Right atrium auricular region (tissue), 2 donors: Measurements from ENCODE around the gene BUD13. TPM values are rescaled to one million over a fixed set of nuclear protein-coding genes. Genes with fewer than 3 reads are reported as not detected.

Experiments
- DNase-seq: peaks from one replicate; pipeline ENCODE4 v3.0.0-alpha.2; 2019; ENCODE audit warnings: low spot score
- H3K27ac ChIP-seq, 2 donors: fragments of 200-600 bp; sonication (generic); 1 replicate in 1 of 2; 2 replicates in 1 of 2; pipeline ENCODE4 v1.5.1; 2016 to 2019
- H3K27me3 ChIP-seq, 2 donors: fragments of 200-600 bp; sonication (generic); one replicate each; pipeline versions ENCODE4 v1.5.1 to v1.6.0; 2017 to 2019
- H3K36me3 ChIP-seq: fragments of 200-600 bp; sonication (generic); one replicate; pipeline ENCODE4 v1.5.1; 2016
- H3K4me1 ChIP-seq, 2 donors: fragments of 200-600 bp; sonication (generic); one replicate each; pipeline versions ENCODE4 v1.5.1 to v1.6.0; 2017 to 2019
- H3K4me3 ChIP-seq, 2 donors: fragments of 200-600 bp; sonication (generic); 1 replicate in 1 of 2; 2 replicates in 1 of 2; pipeline ENCODE4 v1.5.1; 2017 to 2019; ENCODE audit warnings: mild to moderate bottlenecking in 1 of 2, moderate library complexity in 1 of 2
- H3K9me3 ChIP-seq, 2 donors: fragments of 200-600 bp; sonication (generic); one replicate each; pipeline ENCODE4 v1.5.1; 2019
- CTCF ChIP-seq, 2 donors: fragments of 200-600 bp; sonication (generic); IDR thresholded peaks; one replicate each; pipeline ENCODE4 v1.5.1; 2019; ENCODE audit warnings: antibody characterized with exemption in 2 of 2
- total RNA-seq, 2 donors: library from RNA; depleted of rRNA; stranded (reverse); fragments of >200 nt; gene quantifications; one replicate each; pipeline ENCODE4 v1.1.0, GENCODE V29; 2016

BUD13 gene
- total RNA-seq, 2 donors from 2014 or later: 6.6 to 9.6 TPM

- Histone ChIP-seq H3K9me3 (no peaks in the 10 kb centered on the region), H3K4me1 (peaks cover 0 to 4% of the 10 kb centered on the region in 2 donors), H3K27me3 (no peaks in the 10 kb centered on the region), H3K36me3 (peaks cover 39% of the 10 kb centered on the region), H3K27ac (no peak overlapping the region), H3K4me3 (no peak overlapping the region)
- no peak for TF ChIP-seq CTCF (IDR thresholded peaks at IDR 0.05)
- no peak for DNase-seq
These were observed 5.8 kb upstream of the BUD13 start for GRCh38 chr11:116778556-116778955.

GRCh38 chr11:116777056-116777455 lies 4.3 kb upstream of the BUD13 start:
- TF ChIP-seq CTCF (IDR thresholded peaks at IDR 0.05): no peak
- no peak overlapping the region for H3K4me3 ChIP-seq
- no peaks in the 10 kb centered on the region for H3K27me3 ChIP-seq
- peaks cover 0 to 12% of the 10 kb centered on the region in 2 donors for H3K4me1 ChIP-seq
- no peaks in the 10 kb centered on the region for H3K9me3 ChIP-seq
- H3K36me3 ChIP-seq: peaks cover 24% of the 10 kb centered on the region
- DNase-seq: no peak
- no peak overlapping the region for H3K27ac ChIP-seq

- peaks cover 0 to 17% of the 10 kb centered on the region in 2 donors for H3K4me1 ChIP-seq
- H3K9me3 ChIP-seq: no peaks in the 10 kb centered on the region
- peaks cover 19% of the 10 kb centered on the region for H3K36me3 ChIP-seq
- no peak for DNase-seq
- H3K4me3 ChIP-seq: no peak overlapping the region
- no peaks in the 10 kb centered on the region for H3K27me3 ChIP-seq
- no peak for TF ChIP-seq CTCF (IDR thresholded peaks at IDR 0.05)
- H3K27ac ChIP-seq: no peak overlapping the region
These were observed 3.8 kb upstream of the BUD13 start for GRCh38 chr11:116776522-116776984.

- no peak for TF ChIP-seq CTCF (IDR thresholded peaks at IDR 0.05)
- H3K36me3 ChIP-seq: peaks cover 14% of the 10 kb centered on the region
- H3K4me1 ChIP-seq: peaks cover 0 to 22% of the 10 kb centered on the region in 2 donors
- no peaks in the 10 kb centered on the region for H3K9me3 ChIP-seq
- no peak overlapping the region for H3K27ac ChIP-seq
- H3K27me3 ChIP-seq: no peaks in the 10 kb centered on the region
- DNase-seq: no peak
- no peak overlapping the region for H3K4me3 ChIP-seq
These were observed 3.2 kb upstream of the BUD13 start for GRCh38 chr11:116775975-116776374.

GRCh38 chr11:116774661-116775060 lies 1.9 kb upstream of the BUD13 start:
- peaks cover 0 to 27% of the 10 kb centered on the region in 2 donors for H3K4me1 ChIP-seq
- peaks cover 15% of the 10 kb centered on the region for H3K36me3 ChIP-seq
- no peak overlapping the region for H3K27ac ChIP-seq
- no peak overlapping the region for H3K4me3 ChIP-seq
- DNase-seq: no peak
- no peaks in the 10 kb centered on the region for H3K9me3 ChIP-seq
- TF ChIP-seq CTCF (IDR thresholded peaks at IDR 0.05): no peak
- H3K27me3 ChIP-seq: no peaks in the 10 kb centered on the region
